Measurements from ENCODE around the gene MYPN. TPM values are rescaled to one million over a fixed set of nuclear protein-coding genes. Genes with fewer than 3 reads are reported as not detected.

MYPN gene
- total RNA-seq, 2 experiments from 2014 or later: not detected

DNA sequence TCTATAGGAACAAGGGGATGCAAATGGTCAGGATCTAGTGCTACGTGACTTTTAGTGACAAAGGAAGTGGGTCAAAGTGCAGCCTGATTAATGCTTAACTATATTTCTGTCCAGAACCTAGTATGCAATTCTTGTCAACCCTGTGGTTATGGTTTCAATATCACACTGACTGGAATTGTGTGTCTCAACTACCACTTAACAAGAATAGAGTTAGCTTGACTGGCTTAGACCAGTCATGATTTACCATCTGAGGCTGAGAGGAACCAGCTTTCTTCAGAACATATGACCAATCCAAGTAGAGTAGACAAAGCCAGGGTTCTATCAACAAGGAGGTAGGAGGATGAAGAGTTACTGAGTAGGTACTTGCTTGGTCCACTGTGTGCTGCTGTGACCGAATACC lies 54.4 kb downstream of the MYPN start:
- peaks cover 5% of the 10 kb centered on the region for H3K4me1 Mint-ChIP-seq (ENCODE audit: low read depth)
- no peak overlapping the region for H3K4me3 Mint-ChIP-seq
- no peak overlapping the region for H3K27ac Mint-ChIP-seq
- no peaks in the 10 kb centered on the region for H3K27me3 Mint-ChIP-seq (ENCODE audit: low read depth)
- intact Hi-C loops (cut with micrococcal nuclease): loop anchor here (5.0 kb wide), 1 partner anchor 739 kb away; the partner anchor contains the start of gene DDX50
- CTCF ChIA-PET: no interaction called here
- H3K36me3 Mint-ChIP-seq (ENCODE audit: low read depth): no peaks in the 10 kb centered on the region
- DNase-seq: no peak
- H3K9me3 Mint-ChIP-seq: no peaks in the 10 kb centered on the region

GRCh38 chr10:68165643-68166042 lies 56.4 kb downstream of the MYPN start:
- H3K36me3 Mint-ChIP-seq (ENCODE audit: low read depth): no peaks in the 10 kb centered on the region
- H3K9me3 Mint-ChIP-seq: no peaks in the 10 kb centered on the region
- no peak overlapping the region for H3K4me3 Mint-ChIP-seq
- CTCF ChIA-PET: interaction anchor here (1.0 to 1.2 kb wide), 2 partner anchors 10 to 292 kb away, joined by 3 to 4 read pairs; no protein-coding TSS in a partner anchor
- H3K27me3 Mint-ChIP-seq (ENCODE audit: low read depth): no peaks in the 10 kb centered on the region
- DNase-seq: no peak
- intact Hi-C loops (cut with micrococcal nuclease): no loop called here
- H3K4me1 Mint-ChIP-seq (ENCODE audit: low read depth): peaks cover 5% of the 10 kb centered on the region
- no peak overlapping the region for H3K27ac Mint-ChIP-seq

GRCh38 chr10:68166871-68167585 lies 57.7 kb downstream of the MYPN start:
- CTCF ChIA-PET: interaction anchor here (1.2 kb wide), 1 partner anchor 293 kb away, joined by 4 read pairs; no protein-coding TSS in a partner anchor
- H3K4me1 Mint-ChIP-seq (ENCODE audit: low read depth): peaks cover 5% of the 10 kb centered on the region
- no peak overlapping the region for H3K27ac Mint-ChIP-seq
- no peak for DNase-seq
- H3K4me3 Mint-ChIP-seq: no peak overlapping the region
- intact Hi-C loops (cut with micrococcal nuclease): no loop called here
- H3K27me3 Mint-ChIP-seq (ENCODE audit: low read depth): no peaks in the 10 kb centered on the region
- H3K9me3 Mint-ChIP-seq: no peaks in the 10 kb centered on the region
- no peaks in the 10 kb centered on the region for H3K36me3 Mint-ChIP-seq (ENCODE audit: low read depth)

GRCh38 chr10:68167586-68168189 lies 58.4 kb downstream of the MYPN start:
- DNase-seq: no peak
- intact Hi-C loops (cut with micrococcal nuclease): no loop called here
- no peaks in the 10 kb centered on the region for H3K27me3 Mint-ChIP-seq (ENCODE audit: low read depth)
- no peaks in the 10 kb centered on the region for H3K36me3 Mint-ChIP-seq (ENCODE audit: low read depth)
- no peak overlapping the region for H3K4me3 Mint-ChIP-seq
- H3K27ac Mint-ChIP-seq: no peak overlapping the region
- peaks cover 5% of the 10 kb centered on the region for H3K4me1 Mint-ChIP-seq (ENCODE audit: low read depth)
- H3K9me3 Mint-ChIP-seq: no peaks in the 10 kb centered on the region
- CTCF ChIA-PET: no interaction called here

DNA sequence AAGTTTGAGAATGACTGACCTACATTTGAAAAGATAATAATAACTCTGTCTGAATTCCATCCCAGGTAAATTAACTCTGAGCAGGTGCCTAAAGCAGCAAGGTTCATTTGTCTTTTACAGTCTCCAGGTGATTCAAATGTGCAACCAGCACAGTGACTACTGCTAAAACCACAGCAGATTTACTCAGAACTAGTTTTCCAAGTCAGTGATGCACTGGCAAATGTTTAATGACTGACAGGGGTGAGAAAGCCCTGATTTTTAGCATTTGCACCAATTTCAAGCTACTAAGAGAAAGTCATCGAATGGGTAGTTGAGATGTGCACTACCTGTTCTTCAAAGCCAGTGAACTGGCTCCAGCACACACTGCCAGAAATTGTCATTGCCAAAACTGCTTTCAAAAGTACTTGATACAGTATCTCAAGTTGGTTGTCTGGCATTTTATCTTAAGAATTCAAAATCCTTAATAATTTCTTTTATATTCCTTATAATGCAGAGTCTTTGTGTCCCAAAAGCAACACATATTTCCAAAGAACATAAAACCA lies 62.3 kb downstream of the MYPN start:
- no peaks in the 10 kb centered on the region for H3K36me3 Mint-ChIP-seq (ENCODE audit: low read depth)
- no peak for DNase-seq
- H3K4me1 Mint-ChIP-seq (ENCODE audit: low read depth): no peaks in the 10 kb centered on the region
- intact Hi-C loops (cut with micrococcal nuclease): no loop called here
- no peaks in the 10 kb centered on the region for H3K27me3 Mint-ChIP-seq (ENCODE audit: low read depth)
- CTCF ChIA-PET: no interaction called here
- no peak overlapping the region for H3K4me3 Mint-ChIP-seq
- no peaks in the 10 kb centered on the region for H3K9me3 Mint-ChIP-seq
- H3K27ac Mint-ChIP-seq: no peak overlapping the region

- intact Hi-C loops (cut with micrococcal nuclease): no loop called here
- H3K4me3 Mint-ChIP-seq: no peak overlapping the region
- no peak overlapping the region for H3K27ac Mint-ChIP-seq
- H3K9me3 Mint-ChIP-seq: no peaks in the 10 kb centered on the region
- DNase-seq: no peak
- H3K36me3 Mint-ChIP-seq (ENCODE audit: low read depth): no peaks in the 10 kb centered on the region
- CTCF ChIA-PET: no interaction called here
- H3K4me1 Mint-ChIP-seq (ENCODE audit: low read depth): no peaks in the 10 kb centered on the region
- no peaks in the 10 kb centered on the region for H3K27me3 Mint-ChIP-seq (ENCODE audit: low read depth)
Observed at GRCh38 chr10:68172324-68172723, 63.0 kb downstream of the MYPN start.

- Mint-ChIP-seq H3K36me3 (ENCODE audit: low read depth) (no peaks in the 10 kb centered on the region), H3K9me3 (no peaks in the 10 kb centered on the region), H3K27ac (no peak overlapping the region), H3K4me3 (no peak overlapping the region), H3K27me3 (ENCODE audit: low read depth) (no peaks in the 10 kb centered on the region), H3K4me1 (ENCODE audit: low read depth) (no peaks in the 10 kb centered on the region)
- intact Hi-C loops (cut with micrococcal nuclease): no loop called here
- DNase-seq: no peak
- CTCF ChIA-PET: no interaction called here
Observed at GRCh38 chr10:68175949-68176348, 66.7 kb downstream of the MYPN start.

DNA sequence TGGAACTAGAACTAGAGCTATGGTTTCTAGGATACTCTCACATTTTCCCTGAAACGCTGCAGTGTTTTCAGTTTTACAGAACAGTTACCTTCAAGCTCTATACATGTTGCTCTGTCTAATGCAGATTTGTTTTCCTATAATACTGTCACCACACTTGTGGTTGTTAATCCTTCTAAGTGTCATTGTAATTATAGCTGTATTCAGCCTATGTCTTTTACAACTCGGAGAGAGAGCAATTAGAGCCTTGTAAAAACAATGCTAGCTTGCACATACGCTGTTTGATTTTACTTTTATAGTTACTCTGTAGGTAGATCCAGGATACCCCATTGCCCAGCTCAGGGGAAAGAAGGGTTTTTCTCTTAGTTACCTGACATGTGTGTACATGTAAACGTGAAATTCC lies 67.5 kb downstream of the MYPN start:
- Mint-ChIP-seq H3K27me3 (ENCODE audit: low read depth) (no peaks in the 10 kb centered on the region), H3K4me3 (no peak overlapping the region), H3K4me1 (ENCODE audit: low read depth) (no peaks in the 10 kb centered on the region), H3K36me3 (ENCODE audit: low read depth) (no peaks in the 10 kb centered on the region), H3K27ac (no peak overlapping the region), H3K9me3 (no peaks in the 10 kb centered on the region)
- CTCF ChIA-PET: interaction anchor here (0.9 to 1.5 kb wide), 2 partner anchors 36 to 172 kb away, joined by 3 to 5 read pairs; no protein-coding TSS in a partner anchor
- intact Hi-C loops (cut with micrococcal nuclease): no loop called here
- no peak for DNase-seq

DNA sequence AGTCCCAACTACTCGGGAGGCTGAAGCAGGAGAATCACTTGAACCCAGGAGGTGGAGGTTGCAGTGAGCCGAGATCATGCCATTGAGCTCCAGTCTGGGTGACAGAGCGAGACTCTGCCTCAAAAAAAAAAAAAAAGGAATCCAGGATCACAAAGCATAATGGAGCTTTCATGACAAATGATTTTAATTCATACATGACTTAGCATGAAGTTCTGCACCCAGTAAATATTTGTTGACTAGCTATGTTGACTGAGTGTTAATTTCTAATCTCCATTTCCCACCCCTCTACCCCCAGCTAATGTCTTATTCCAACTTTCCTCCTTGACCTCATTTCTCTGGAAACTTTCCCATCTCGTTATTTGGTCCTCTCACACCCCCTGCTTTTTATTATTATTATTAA lies 69.3 kb downstream of the MYPN start:
- Mint-ChIP-seq H3K27ac (no peak overlapping the region), H3K9me3 (no peaks in the 10 kb centered on the region), H3K4me3 (no peak overlapping the region), H3K4me1 (ENCODE audit: low read depth) (no peaks in the 10 kb centered on the region), H3K36me3 (ENCODE audit: low read depth) (no peaks in the 10 kb centered on the region), H3K27me3 (ENCODE audit: low read depth) (no peaks in the 10 kb centered on the region)
- no peak for DNase-seq
- CTCF ChIA-PET: interaction anchor here (0.7 to 1.8 kb wide), 2 partner anchors 11 to 22 kb away, joined by 4 to 5 read pairs; no protein-coding TSS in a partner anchor
- intact Hi-C loops (cut with micrococcal nuclease): no loop called here

DNA sequence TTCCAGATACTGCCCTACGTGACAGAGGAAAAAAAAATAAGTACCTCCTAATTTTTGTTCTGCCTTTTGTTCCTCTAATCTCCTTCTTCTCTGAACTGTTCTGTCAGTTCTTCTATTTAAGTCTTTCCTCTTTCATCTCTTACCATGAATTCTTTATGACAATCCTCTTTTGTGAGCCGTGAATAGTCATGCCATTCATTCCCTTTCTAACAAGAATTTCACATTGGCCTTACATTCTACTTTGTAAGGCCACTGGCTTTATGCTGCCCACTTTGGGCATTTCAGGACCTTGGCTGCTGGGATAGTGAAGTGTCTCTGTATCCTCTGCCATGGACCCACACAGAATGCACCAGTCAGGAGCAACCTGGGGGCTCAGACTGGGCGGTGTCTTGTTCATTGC lies 69.7 kb downstream of the MYPN start:
- H3K4me3 Mint-ChIP-seq: no peak overlapping the region
- no peak overlapping the region for H3K27ac Mint-ChIP-seq
- CTCF ChIA-PET: interaction anchor here (0.7 to 1.8 kb wide), 2 partner anchors 10 to 23 kb away, joined by 4 to 5 read pairs; no protein-coding TSS in a partner anchor
- H3K4me1 Mint-ChIP-seq (ENCODE audit: low read depth): no peaks in the 10 kb centered on the region
- H3K27me3 Mint-ChIP-seq (ENCODE audit: low read depth): peaks cover under 1% of the 10 kb centered on the region
- intact Hi-C loops (cut with micrococcal nuclease): no loop called here
- no peaks in the 10 kb centered on the region for H3K36me3 Mint-ChIP-seq (ENCODE audit: low read depth)
- no peak for DNase-seq
- no peaks in the 10 kb centered on the region for H3K9me3 Mint-ChIP-seq

DNA sequence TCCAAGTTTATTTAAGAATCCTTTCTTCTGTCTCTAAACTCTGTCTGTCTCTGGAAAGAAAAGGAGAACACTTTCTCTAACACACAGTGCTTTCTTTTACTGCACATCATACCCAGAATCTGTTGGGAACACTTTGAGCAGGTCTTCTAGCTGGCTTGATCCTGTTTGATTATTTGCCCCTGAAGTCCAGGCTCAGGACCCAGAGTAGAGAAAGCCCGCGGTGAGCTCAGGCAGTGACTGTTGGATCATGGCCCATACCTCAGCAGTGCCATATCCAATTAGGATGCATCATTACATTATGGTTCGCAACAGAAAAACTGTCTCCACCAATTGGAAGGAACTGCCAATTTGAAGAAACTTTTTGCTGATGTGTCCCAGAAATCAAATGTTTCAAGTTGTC lies 71.2 kb downstream of the MYPN start:
- Mint-ChIP-seq H3K4me1 (ENCODE audit: low read depth) (no peaks in the 10 kb centered on the region), H3K4me3 (no peak overlapping the region), H3K36me3 (ENCODE audit: low read depth) (no peaks in the 10 kb centered on the region), H3K9me3 (no peaks in the 10 kb centered on the region), H3K27ac (no peak overlapping the region), H3K27me3 (ENCODE audit: low read depth) (peaks cover 9% of the 10 kb centered on the region)
- DNase-seq: no peak
- intact Hi-C loops (cut with micrococcal nuclease): no loop called here
- CTCF ChIA-PET: no interaction called here

DNA sequence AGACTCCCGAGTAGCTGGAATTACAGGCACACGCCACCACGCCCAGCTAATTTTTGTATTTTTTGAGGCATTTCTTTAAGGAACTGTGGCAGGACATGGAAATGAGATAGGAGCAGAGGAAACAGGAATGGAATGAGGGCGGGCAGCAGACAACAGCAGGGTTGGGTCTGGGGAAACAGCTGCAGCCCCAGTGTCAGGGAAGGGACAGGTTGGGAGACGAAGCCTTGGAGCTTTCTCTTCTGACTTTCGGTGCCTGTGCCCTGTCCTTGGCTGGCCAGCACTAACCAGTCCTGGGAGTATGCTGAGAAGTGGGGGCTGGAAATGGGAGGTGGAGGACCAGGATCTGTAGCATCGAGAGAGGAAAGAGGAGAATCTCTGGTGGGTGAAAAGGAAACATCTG lies 75.3 kb downstream of the MYPN start:
- Mint-ChIP-seq H3K4me1 (ENCODE audit: low read depth) (no peaks in the 10 kb centered on the region), H3K9me3 (no peaks in the 10 kb centered on the region), H3K4me3 (no peak overlapping the region), H3K27ac (no peak overlapping the region), H3K27me3 (ENCODE audit: low read depth) (peaks cover 25% of the 10 kb centered on the region), H3K36me3 (ENCODE audit: low read depth) (no peaks in the 10 kb centered on the region)
- CTCF ChIA-PET: interaction anchor here (1.2 kb wide), 1 partner anchor 28 kb away, joined by 4 read pairs; no protein-coding TSS in a partner anchor
- intact Hi-C loops (cut with micrococcal nuclease): no loop called here
- DNase-seq: no peak

GRCh38 chr10:68185085-68185484 lies 75.8 kb downstream of the MYPN start:
- no peaks in the 10 kb centered on the region for H3K4me1 Mint-ChIP-seq (ENCODE audit: low read depth)
- H3K4me3 Mint-ChIP-seq: no peak overlapping the region
- H3K36me3 Mint-ChIP-seq (ENCODE audit: low read depth): no peaks in the 10 kb centered on the region
- no peak overlapping the region for H3K27ac Mint-ChIP-seq
- intact Hi-C loops (cut with micrococcal nuclease): no loop called here
- peaks cover 25% of the 10 kb centered on the region for H3K27me3 Mint-ChIP-seq (ENCODE audit: low read depth)
- no peaks in the 10 kb centered on the region for H3K9me3 Mint-ChIP-seq
- CTCF ChIA-PET: interaction anchor here (1.6 kb wide), 1 partner anchor 163 kb away, joined by 3 read pairs; no protein-coding TSS in a partner anchor
- DNase-seq: no peak

All from activated naive CD4-positive, alpha-beta T cell treated with anti-CD3 and anti-CD28 coated beads for 36 hours (primary cell).